RPMI8226 (cell line): ENCODE measurements around the gene FAM98C.
"Not testable (repeated sequence)": the region's sequence is repeated elsewhere in the genome, so short reads cannot be mapped to it uniquely, and the experiment has no call there.

Experiments used
- DNase-seq: peaks from one replicate; pipeline ENCODE4 v3.0.0-alpha.2; 2015

FAM98C gene

DNA sequence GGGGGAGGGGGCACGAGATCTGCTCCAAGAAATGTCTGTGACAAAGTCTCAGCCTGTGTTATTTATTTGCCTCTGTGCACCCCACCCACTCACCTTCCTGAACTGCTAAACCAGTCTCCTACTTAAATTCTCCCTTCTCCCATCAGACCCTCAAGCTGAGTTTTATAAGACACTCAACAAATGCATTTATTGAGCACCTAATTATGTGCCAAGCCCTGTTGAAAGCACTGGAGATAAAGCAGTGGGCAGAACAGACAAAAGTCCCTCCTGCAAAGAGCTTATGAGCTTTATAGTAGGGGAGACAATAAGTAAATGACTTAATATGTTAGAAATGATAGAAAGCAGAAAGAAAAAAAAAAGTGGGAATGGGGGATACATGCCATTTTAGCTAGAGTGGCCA, 3.4 kb upstream of the FAM98C start:
- no peak for DNase-seq

GRCh38 chr19:38400361-38400760, 2.5 kb upstream of the FAM98C start:
- DNase-seq, result no peak

DNA sequence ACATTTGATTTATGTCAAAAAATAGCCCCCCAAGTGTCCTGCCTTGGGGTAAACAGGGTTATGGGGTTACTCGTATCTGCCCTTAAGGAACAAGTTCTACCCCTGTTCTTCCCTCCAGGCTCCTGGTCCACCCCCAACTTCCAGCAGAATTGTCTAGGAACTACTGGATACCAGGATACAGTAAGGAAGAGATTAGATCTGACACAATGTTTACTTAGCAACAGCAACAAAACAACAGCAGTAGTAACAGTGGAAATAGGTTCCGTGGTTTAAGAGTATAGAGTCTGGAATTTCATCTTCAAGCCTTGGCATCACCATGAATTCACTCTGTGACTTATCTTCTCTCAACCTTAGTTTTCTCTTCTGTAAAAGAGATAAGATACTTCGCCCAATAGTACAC, 1.7 kb upstream of the FAM98C start:
- no peak for DNase-seq

DNA sequence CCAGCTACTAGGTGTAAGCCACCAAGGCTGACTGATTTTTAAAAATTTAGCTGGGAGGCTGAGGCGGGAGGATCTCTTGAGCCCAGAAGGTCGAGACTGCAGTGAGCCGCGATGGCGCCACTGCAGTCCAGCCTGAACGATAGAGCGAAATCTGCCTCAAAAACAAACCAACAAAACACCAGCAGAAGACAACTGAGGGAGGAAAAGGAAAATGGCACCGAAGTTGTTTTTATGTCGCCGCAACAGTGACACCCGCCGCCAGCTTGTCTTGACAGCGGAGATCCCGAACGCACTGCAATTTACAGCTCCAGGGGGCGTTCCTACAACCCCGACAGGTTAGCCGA, 298 bp upstream of the FAM98C start:
- no peak for DNase-seq

GRCh38 chr19:38404858-38405257, 2.0 kb downstream of the FAM98C start:
- no peak for DNase-seq

GRCh38 chr19:38405276-38405675, 2.4 kb downstream of the FAM98C start:
- DNase-seq, result no peak

DNA sequence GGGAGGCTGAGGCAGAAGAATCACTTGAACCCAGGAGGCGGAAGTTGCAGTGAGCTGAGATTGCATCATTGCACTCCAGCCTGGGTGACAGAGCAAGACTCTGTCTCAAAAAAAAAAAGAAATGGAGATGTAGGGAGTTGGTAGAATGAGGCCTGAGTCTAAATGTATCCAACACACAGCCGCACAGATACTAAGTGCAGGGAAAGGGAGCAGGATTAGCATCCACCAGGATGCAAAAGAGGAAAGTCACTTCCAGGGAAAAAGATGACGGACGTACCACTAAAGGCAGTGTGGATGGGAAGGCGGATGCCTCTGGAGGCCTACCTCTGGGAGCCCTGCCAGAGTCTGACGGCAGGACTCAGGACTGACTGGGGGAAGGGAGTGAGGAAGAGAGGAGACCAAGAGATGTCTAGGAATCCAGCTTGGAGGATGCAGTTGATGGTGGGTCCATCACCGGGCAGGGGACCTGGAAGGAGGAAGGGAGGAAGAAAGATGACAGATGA, 6.8 kb downstream of the FAM98C start:
- no peak for DNase-seq

DNA sequence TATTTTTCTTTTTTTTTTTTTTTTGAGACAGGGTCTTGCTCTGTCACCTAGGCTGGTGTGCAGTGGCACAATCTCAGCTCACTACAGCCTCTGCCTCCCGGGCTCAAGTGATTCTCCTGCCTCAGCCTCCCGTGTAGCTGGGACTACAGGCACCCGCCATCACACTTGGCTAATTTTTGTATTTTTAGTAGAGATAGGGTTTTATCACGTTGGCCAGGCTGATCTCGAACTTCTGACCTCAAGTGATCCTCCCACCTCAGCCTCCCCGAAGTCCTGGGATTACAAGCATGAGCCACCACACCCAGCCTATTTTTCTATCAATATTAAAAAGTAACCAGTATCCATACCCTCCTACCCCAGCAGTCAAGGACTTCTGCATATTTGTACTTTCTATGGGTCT, 7.5 kb downstream of the FAM98C start:
- DNase-seq, result not testable (repeated sequence)

DNA sequence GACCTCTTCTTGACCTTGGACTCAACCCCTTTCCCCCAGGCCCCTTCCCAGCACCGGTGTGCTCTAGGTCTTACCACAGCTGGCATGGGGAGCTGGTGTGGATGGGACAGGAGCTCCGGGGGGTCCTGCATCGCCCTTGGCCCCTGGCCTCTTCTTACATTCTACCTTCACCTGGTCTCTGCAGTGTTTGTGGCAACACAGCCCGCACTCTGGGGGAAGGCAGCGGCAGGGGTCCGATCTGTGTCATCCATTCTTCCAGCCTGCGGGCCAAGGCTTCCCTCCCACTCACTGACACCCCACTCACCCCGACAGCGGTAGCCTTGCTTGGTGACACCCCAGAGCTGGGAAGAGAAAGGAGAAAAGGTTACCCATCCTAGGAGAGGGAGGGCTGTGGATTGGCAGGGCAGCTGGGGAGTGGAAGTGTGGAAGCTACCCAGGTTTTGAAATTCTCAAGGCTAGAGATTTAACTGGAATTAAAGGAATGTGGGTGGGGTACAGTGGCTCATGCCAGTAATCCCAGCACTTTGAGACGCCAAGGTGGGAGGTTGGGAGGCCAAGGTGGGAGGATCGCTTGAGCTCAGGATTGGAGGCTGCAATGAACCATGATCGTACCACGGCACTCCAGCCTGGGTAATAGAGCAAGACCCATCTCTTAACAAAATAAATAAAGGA, 8.3 kb downstream of the FAM98C start:
- no peak for DNase-seq

DNA sequence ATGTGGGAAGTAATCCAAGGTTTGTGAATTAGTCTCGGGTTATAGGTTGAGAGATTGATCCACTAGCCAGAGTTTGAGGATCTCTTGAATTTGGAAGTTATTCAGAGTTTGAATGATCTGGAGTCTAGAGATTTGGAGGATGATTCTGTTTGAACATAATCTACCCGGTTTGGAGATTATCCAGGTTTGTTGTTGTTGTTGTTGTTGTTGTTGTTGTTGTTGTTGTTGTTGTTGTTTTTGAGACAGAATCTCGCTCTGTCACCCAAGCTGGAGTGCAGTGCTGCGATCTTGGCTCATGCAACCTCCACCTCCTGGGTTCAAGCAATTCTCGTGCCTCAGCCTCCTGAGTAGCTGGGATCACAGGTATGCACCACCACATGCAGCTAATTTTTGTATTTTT, 9.0 kb downstream of the FAM98C start:
- not testable (repeated sequence) for DNase-seq

DNA sequence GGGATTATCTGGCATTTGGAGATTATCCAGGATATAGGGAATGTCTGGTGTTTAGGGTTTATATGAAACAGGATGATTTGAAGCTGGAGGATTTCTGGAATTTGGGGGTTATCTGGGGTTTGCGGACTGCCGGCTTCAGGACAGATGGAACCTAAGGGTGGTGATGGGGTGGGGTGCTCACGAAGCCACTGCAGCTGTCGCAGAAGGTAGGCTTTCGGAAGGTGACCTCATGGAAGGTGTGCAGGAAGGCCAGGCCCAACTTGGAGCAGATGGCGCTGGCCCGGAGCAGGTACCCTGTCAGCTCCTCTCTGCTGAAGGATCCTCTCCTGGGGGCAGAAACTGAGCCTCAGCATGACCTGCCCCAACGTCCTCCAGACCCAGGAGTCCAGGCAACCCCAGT, 9.6 kb downstream of the FAM98C start:
- DNase-seq, result no peak

DNA sequence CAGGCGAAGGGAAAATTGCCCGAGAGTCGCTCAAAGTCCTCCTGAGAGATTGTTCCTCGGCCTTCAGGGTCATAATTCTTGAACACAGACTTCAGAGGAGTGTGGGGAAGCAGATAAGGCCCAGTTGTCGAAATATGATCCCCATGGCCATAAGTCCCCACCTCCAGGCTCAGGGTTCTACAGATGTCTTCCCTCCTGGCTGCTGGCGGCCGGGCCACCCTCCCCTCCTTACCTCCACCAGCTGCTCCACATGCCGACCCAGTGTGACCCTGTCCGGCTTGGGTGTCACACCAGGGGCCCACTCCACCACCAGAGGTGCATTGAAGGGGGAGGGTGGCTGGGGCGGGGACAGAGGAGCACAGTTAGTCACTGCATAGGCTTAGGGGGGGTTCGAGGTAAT, 10.1 kb downstream of the FAM98C start:
- no peak for DNase-seq

DNA sequence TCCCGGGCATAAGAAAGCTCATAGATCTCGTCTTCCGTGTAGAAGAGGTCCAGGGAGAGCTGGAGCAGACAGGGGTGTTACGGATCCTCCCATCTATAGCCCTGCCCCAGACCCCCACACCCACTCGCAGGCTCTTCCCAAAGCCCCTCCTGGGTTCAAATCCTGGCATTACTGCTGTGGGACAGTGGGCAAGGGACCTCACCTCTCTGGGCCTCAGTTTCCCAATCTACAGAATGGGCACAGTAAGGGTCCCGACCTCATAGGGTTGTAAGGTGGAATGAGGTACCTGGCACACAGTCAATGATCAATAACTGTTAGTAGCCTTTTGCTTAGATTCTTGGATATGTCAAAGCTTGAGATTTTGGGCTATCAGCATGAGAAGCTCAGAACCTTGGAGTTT, 10.5 kb downstream of the FAM98C start:
- no peak for DNase-seq

GRCh38 chr19:38417146-38417543, 14.3 kb downstream of the FAM98C start:
- DNase-seq, result no peak

- DNase-seq, result peak; percentile 84
Measured at GRCh38 chr19:38417544-38418506, 14.9 kb downstream of the FAM98C start.

DNA sequence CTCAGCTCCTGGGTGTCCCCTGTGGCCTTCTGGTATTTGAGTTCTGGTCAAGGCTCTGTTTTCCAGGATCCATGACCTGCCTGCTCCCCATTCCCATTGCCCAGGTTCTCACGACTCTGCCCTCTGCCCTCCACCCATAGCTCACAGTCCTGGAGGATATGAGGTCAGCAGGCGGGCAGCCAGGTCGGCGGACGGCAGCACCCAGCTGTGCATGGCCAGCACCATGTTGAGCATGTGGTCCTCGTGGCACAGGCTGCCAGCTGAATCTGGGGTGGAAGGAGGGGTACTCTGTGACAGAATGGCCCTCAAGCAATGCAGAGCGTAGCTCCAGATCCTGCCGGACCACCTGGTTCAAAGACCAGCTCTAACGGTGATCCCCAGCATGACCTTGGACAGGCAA, 18.0 kb downstream of the FAM98C start:
- no peak for DNase-seq

DNA sequence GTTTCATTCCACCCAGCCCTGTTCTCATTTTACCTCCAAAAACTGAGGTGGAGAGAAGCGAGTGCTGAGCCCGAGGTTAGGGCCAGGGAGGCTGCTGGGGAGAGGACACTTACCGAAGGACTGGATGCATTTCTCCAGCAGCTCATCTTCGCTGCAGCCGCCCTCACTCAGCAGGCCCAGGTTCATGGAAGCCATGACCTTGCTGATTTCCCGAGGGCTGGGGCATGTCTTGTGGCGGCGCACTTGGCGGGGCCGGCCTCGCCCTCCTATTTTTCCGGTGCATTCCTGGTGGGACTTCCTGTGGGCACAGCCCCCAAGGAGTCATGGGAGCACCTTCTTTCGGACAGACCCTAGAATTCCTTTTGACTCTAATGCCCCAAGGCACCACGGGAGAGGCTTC, 19.0 kb downstream of the FAM98C start:
- DNase-seq, result no peak

DNA sequence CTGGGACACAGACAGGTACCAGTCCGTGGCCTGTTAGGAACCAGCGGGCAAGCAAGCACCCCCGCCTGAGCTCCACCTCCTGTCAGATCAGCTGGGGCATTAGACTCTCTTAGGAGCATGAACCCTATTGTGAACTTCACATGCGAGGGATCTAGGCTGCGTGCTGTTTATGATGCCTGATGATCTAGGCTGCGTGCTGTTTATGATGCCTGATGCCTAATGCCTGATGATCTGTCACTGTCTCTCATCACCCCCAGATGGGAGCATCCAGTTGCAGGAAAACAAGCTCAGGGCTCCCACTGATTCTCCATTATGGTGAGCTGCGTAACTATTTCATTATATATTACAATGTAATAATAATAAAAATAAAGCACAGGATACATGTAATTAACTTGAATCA, 19.5 kb downstream of the FAM98C start:
- DNase-seq, result no peak

- no peak for DNase-seq
Measured at GRCh38 chr19:38424272-38424671, 21.4 kb downstream of the FAM98C start.

GRCh38 chr19:38425222-38425809, 22.4 kb downstream of the FAM98C start:
- no peak for DNase-seq

DNA sequence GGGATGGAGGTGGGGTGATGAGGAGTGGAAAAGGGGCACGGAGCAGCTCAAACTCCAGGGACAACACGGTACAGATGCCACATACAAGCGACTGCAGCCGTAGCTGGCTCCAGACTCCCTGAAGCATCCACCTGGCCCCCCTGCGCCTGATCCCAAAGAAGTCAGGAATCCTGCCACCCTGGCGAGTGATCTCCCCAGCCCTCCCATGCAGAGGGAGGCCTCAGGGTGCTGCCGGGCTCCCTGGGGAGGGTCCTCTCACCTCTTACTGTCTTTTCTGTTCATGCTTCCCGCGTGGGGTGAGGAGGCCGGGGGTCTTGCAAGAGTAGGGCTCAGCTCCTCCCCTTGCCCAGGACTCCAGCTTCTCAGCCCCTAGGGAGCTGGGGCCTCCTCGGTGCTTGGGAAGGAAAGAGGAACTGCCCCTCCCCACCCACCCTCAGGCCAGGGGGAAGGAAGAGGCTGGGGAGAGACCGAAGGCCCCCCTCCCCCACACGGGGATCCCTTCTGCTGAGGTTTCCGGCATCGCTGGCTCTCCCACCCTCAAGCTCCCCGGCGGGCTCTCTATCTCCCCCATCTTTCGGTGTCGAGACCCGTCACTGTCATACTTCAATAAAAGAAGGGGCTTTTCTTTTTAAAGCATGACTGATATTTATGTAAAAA, 23.0 kb downstream of the FAM98C start, which contains the start of gene RASGRP4:
RASGRP4 (minus strand) TSS at position 410 of the 657 bp plus-strand sequence; CDS start at position 282, 128 bp downstream.
- DNase-seq, result no peak

DNA sequence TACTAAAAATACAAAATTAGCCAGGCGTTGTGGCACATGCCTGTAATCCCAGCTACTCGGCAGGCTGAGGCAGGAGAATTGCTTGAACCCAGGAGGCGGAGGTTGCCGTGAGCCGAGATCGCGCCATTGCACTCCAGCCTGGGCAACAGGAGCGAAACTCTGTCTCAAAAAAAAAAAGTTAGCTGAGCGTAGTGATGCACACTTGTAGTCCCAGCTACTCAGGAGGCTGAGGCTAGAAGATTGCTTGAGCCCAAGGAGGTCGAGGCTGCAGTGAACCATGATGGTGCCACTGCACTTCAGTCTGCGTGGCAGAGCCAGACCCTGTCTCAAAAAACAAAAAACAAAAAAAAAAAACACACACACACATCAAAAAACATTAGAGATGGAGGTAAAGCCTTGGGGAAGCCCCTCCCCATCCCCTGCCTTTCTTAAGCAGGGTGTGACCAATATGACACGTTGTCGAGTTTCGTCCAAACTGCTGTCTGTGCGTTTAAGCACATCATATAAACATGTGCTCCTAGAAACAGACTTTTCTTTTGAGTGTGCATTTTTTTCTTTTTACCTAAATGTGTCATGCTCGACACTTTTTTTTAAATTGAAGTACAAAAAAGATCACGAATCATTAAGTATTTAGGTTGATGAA, 24.3 kb downstream of the FAM98C start:
- DNase-seq, result peak; percentile 41
